ENCODE data around the gene CAMK2B.

The CAMK2B gene

DNA sequence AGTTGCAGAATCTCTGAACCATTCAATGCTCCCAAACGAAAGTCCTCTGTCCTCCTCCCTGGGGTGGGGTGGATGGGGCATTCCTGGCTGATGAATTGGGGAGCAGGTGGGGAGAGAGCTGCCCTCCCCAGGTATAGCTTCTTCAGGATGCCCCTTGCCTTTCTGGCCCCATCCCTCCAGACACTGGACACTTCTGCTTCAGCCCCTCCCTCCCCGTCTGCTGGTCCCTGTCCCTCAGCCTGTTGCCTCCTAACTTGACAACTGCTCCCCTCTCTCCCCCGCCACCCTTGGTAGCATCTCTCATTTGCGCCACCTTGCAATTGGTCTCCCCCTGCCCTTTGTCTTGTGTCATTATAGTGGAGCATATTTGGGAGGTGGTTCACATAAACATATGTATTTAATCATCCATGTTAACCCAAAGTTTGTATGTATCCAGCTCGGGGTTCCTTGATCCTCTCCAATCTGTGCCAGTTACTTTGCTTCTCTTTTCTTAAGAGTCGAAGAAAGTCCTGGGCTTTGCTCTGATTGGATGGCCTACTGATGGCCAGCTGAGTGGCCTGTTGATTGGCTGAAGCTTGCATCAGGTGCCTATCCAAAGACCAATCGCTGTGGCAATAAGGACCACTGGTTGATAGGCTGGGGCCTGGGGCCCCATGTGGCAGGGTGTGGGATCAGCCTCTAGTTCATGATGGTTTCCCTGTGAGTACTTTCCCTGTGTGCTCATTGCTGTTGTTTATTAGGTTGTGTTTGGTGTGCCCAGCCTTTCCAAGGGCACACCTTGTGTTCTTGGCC is 132.2 kb downstream of the CAMK2B start:
- peaks cover 14% of the 10 kb centered on the region; the same call in 1 of the 2 replicates for H3K4me1 ChIP-seq
- no peaks in the 10 kb centered on the region for H3K9me3 ChIP-seq
- H3K27me3 ChIP-seq: no peaks in the 10 kb centered on the region
- no peak overlapping the region for H3K4me3 ChIP-seq
- H3K36me3 ChIP-seq: no peaks in the 10 kb centered on the region
- H3K27ac ChIP-seq: no peak overlapping the region
- TF ChIP-seq Cebpa-rat (IDR thresholded peaks at IDR 0.05): no peak
- H3K9ac ChIP-seq: no peak overlapping the region
- no peaks in the 10 kb centered on the region for H4K20me1 ChIP-seq
- H3K4me2 ChIP-seq: no peak overlapping the region

DNA sequence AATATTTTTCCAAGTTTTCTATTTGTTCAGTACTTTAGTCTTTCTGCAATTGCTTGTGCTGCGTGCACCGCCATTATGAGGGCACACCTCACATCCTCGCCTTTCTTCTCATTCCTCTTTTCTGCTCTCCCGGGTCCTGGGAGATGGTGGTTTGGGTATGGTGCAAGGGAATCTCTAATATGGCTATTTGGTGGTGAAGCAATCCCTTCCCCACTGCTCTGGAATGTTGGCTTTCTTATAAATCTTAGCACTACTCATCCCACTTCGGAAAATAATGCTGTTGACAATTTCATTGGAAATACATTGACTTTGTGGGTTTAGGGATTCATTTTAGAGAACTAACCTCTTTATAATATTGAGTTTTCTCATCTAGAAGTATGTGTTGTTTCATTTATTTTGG is 134.2 kb downstream of the CAMK2B start:
- no peaks in the 10 kb centered on the region for H3K36me3 ChIP-seq
- no peak overlapping the region for H3K27ac ChIP-seq
- H3K4me1 ChIP-seq: peaks cover 5% of the 10 kb centered on the region; the same call in 1 of the 2 replicates
- H3K4me3 ChIP-seq: no peak overlapping the region
- H3K9me3 ChIP-seq: no peaks in the 10 kb centered on the region
- no peak overlapping the region for H3K9ac ChIP-seq
- TF ChIP-seq Cebpa-rat (IDR thresholded peaks at IDR 0.05): no peak
- H3K27me3 ChIP-seq: no peaks in the 10 kb centered on the region
- no peaks in the 10 kb centered on the region for H4K20me1 ChIP-seq
- H3K4me2 ChIP-seq: no peak overlapping the region

DNA sequence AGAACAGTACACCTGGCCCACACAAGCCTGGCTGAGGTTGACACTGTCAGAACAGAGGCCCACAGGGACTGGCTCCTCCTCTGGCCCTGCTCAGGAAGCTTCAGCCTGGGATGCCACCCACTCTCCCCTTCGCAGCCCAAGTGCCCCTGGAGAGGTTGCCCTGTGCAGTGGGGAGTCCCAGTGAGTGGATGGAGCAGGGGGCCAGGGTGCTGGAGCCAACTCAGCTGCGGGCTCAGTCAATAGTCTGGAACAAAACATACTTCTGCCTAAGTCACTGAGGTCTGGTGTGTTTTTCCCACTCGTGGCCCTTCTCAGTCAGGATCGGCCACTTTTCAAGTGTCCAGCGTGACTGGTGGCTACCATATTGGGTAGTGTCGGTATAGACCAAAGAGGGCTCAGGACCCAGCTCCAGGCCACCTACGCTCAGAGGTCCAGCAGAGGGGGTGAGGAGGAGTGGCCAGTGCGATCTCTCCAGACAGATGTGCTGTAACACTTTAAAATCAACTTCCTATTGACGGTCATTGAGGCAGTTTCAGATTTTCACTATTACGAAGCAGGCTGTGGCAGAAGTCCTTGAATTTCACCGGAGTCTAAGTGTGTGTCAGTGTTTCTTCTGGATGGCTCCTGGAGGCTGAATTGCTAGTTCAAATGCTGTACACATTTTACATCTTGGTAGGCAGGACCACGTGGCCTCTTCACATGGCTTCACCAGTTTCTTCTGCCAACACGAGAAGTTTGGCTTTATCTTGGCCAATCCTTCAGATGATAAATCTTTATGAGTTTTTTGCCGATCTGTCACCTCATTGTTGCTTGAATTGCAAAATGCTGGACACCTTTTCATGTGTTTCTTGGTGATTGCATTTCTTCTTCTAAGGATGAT is 135.2 kb downstream of the CAMK2B start:
- Histone ChIP-seq H3K27ac (no peak overlapping the region), H3K4me1 (peaks cover 3% of the 10 kb centered on the region; the same call in 1 of the 2 replicates), H3K36me3 (no peaks in the 10 kb centered on the region), H3K4me2 (no peak overlapping the region), H3K27me3 (no peaks in the 10 kb centered on the region), H3K9ac (no peak overlapping the region), H4K20me1 (no peaks in the 10 kb centered on the region), H3K9me3 (no peaks in the 10 kb centered on the region), H3K4me3 (no peak overlapping the region)
- no peak for TF ChIP-seq Cebpa-rat (IDR thresholded peaks at IDR 0.05)

DNA sequence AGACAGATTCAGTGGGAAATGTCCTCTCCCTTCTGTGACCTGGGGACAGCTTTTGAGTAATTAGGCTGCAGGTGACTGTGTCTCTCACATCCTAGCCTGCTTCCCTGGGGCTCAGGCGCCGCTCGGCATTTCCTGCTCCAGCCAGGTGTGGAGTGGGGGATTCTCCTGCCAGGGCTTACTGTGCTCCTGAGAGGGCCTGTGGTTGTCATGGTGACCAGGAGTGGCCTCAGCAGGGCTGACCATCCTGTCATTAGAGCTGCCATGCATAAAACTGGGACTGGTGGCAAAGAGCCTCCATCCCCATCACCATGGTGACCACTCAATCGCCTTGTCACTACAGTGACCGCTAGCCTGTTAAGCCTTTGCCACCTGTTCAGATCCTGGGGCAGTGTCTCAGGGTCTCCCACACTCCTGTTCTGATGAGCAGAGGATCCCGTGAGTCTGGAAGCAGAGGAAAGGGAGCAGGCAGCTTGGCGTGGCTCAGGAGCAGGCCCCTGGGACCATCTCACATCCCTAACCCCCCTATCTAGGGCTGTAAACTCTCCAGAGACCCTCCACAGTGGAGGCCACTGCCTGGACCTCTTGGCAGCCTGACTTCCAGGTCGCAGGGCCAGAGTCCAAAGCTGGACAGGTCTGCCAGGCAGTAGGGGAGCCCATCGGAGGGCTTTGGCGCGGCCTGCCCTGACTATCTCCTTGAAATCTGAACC is 136.0 kb downstream of the CAMK2B start, which contains the start of gene GCK:
TSS of gene GCK (minus strand) at position 154 of the 707 bp plus-strand sequence. CDS start 486 bp downstream, outside the sequence.
- Histone ChIP-seq H3K4me3 (no peak within 1 kb of the TSS), H3K9me3 (no peaks in the 10 kb centered on the region), H3K27ac (no peak within 1 kb of the TSS), H3K9ac (no peak within 1 kb of the TSS), H3K4me2 (no peak within 1 kb of the TSS), H3K27me3 (no peaks in the 10 kb centered on the region), H3K4me1 (peaks cover 7% of the 10 kb centered on the region; the same call in 1 of the 2 replicates), H3K36me3 (no peaks in the 10 kb centered on the region), H4K20me1 (no peaks in the 10 kb centered on the region)
- no peak for TF ChIP-seq Cebpa-rat (IDR thresholded peaks at IDR 0.05)

DNA sequence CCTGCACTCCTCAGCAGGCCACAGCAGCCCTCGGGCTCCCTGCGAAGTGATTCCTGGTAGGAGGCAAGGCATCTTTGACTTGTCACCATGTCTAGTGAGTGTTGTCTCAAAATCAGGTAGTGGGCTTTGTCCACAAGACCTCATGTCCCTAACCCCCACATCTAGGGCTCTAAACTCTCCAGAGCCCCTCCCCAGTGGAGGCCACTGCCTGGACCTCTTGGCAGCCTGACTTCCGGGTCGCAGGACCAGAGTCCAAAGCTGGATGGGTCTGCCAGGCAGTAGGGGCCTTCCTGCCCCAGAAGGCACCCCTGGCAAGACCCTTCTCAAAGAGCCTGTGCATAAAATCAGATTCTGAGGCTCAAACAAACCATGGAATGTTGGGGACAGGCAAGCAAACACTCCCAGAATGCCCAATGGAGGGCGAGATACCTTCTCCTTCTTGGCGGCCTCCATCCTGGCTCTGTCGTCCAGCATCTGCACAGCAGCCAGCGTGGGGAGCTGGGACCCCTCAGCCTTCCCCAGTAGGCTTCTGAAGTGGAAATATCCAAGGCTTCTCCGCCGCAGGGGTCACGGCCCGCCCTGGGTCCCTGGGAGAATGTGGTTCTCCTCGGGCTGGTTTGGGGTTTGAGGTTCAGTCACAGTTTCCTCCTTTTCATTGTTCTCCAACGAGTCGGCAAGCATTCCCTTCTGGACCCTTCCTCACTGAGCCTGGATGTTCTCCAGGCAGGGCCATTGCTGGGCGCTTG is 136.7 kb downstream of the CAMK2B start:
- no peak overlapping the region for H3K9ac ChIP-seq
- no peak for TF ChIP-seq Cebpa-rat (IDR thresholded peaks at IDR 0.05)
- H3K4me2 ChIP-seq: no peak overlapping the region
- no peaks in the 10 kb centered on the region for H3K9me3 ChIP-seq
- H3K27me3 ChIP-seq: no peaks in the 10 kb centered on the region
- no peaks in the 10 kb centered on the region for H3K36me3 ChIP-seq
- H3K4me1 ChIP-seq: peaks cover 7% of the 10 kb centered on the region; the same call in 1 of the 2 replicates
- H3K27ac ChIP-seq: no peak overlapping the region
- H3K4me3 ChIP-seq: no peak overlapping the region
- no peaks in the 10 kb centered on the region for H4K20me1 ChIP-seq

DNA sequence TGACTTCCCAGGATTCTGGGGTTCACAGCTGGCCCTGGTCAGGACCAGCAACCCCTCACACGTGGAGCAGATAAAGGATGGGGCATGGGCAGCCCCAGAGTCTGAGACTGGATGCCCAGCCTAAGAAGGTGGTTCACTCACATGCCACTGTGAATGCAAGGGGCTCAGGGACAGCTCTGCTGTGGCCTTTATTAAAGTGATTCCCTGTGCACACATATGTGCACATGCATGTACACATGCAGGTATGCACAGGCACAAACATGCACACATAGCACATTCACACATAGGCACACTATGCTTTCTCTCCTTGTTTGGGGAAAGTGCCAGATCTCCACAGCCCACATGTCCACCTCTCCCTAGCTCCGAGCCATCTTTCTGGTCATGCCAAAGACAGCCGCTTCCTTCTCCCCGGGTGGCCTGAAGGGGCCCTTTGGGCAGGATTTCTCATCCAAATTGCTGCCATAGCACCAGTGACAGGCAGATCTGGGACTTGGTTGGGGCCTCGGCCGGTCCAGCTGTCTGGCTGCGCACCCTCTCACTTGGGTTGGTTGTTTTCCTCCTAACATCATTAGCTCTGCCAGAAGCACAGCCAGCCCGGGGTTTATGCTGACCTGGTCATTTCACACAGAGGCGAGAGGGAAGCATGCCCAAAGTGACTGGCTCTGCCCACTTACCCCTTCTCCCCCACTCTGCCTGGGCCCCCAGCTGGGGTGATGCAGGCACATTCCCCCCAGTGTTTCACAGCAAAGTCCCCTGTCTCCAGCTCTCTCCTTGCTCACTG is 137.6 kb downstream of the CAMK2B start:
- Histone ChIP-seq H3K9me3 (peaks cover 3% of the 10 kb centered on the region), H3K9ac (no peak overlapping the region), H3K4me2 (no peak overlapping the region), H3K4me1 (peaks cover 7% of the 10 kb centered on the region; the same call in 1 of the 2 replicates), H3K4me3 (no peak overlapping the region), H3K36me3 (no peaks in the 10 kb centered on the region), H4K20me1 (no peaks in the 10 kb centered on the region), H3K27ac (no peak overlapping the region), H3K27me3 (no peaks in the 10 kb centered on the region)
- no peak for TF ChIP-seq Cebpa-rat (IDR thresholded peaks at IDR 0.05)

DNA sequence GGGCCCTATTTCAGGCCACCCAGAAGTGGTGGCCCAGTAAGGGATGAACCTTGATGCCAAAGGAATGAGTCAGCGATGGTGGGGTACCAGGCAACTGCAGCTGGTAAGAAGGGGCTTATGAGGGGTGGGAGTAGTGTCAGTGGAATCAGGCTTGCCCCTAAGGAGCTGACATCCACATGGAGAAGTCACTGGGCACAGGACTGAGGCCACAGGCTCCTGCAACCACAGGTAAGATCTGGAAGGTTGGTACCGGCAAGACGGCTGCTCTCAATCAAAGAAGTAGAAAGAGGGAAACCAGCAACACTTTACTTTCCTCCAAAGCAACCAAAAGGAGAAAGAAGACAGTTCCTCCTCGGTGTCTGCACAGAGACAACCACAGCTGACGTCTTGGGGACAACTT is 138.7 kb downstream of the CAMK2B start:
- no peaks in the 10 kb centered on the region for H3K27me3 ChIP-seq
- no peak overlapping the region for H3K27ac ChIP-seq

DNA sequence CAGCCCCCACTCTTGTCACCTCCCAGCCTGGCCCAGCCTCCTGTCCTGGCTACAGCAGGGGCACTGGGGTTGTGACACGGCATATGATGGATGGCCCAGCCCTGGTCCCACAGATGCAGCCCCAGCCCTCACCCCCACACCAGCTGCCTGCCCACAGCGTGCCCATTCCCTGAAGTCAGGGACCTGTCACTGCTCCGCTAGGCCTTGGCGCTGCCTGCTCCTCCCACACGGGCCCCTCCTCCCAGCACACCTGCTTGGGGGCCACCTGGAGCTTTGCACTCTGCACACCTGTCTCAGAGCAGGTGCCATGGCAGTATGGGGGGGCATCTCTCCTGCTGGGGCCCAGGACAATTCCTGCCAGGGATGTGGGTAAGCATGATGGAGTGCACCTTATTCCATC is 139.7 kb downstream of the CAMK2B start:
- TF ChIP-seq Cebpa-rat (IDR thresholded peaks at IDR 0.05): no peak
- H3K9me3 ChIP-seq: peaks cover 13% of the 10 kb centered on the region
- H3K36me3 ChIP-seq: no peaks in the 10 kb centered on the region
- peaks cover 7% of the 10 kb centered on the region; the same call in 1 of the 2 replicates for H3K4me1 ChIP-seq
- no peak overlapping the region for H3K9ac ChIP-seq
- H3K4me3 ChIP-seq: no peak overlapping the region
- H3K27me3 ChIP-seq: no peaks in the 10 kb centered on the region
- no peak overlapping the region for H3K4me2 ChIP-seq
- H3K27ac ChIP-seq: no peak overlapping the region
- H4K20me1 ChIP-seq: no peaks in the 10 kb centered on the region

More for the DNA sequence above, 138.7 kb downstream of the CAMK2B start:
- peaks cover 11% of the 10 kb centered on the region for H3K9me3 ChIP-seq
- TF ChIP-seq Cebpa-rat (IDR thresholded peaks at IDR 0.05): no peak
- H3K4me2 ChIP-seq: no peak overlapping the region
- peaks cover 7% of the 10 kb centered on the region; the same call in 1 of the 2 replicates for H3K4me1 ChIP-seq
- no peak overlapping the region for H3K4me3 ChIP-seq
- H4K20me1 ChIP-seq: no peaks in the 10 kb centered on the region
- no peak overlapping the region for H3K9ac ChIP-seq
- H3K36me3 ChIP-seq: no peaks in the 10 kb centered on the region

All from BLaER1 (cell line).